ENCODE results near the gene UBXN2A. TPM values are rescaled to one million over a fixed set of nuclear protein-coding genes. Genes with fewer than 3 reads are reported as not detected.

Gene UBXN2A
- total RNA-seq, 1 donor from 2014 or later: 14.1 TPM

- ATAC-seq: no peak
- no peaks in the 10 kb centered on the region for H3K36me3 ChIP-seq
- no peak overlapping the region for H3K4me3 ChIP-seq
- DNase-seq: no peak
- H3K9me3 ChIP-seq: no peaks in the 10 kb centered on the region
- intact Hi-C loops (cut with DNase I): no loop called here
- H3K27ac ChIP-seq: no peak overlapping the region
- H3K4me1 ChIP-seq: peaks cover 45% of the 10 kb centered on the region
- H3K27me3 ChIP-seq (ENCODE audit: low read depth): no peaks in the 10 kb centered on the region
- no peak for TF ChIP-seq CTCF (IDR thresholded peaks at IDR 0.05)
These were observed 36.0 kb upstream of the UBXN2A start for GRCh38 chr2:23904215-23904614.

GRCh38 chr2:23904692-23905091, 35.6 kb upstream of the UBXN2A start:
- Histone ChIP-seq H3K4me1 (peaks cover 45% of the 10 kb centered on the region), H3K36me3 (no peaks in the 10 kb centered on the region), H3K27ac (no peak overlapping the region), H3K27me3 (ENCODE audit: low read depth) (no peaks in the 10 kb centered on the region), H3K9me3 (no peaks in the 10 kb centered on the region), H3K4me3 (no peak overlapping the region)
- DNase-seq (no peak), ATAC-seq (peak in 1 of 2 donors; percentile 48)
- no peak for TF ChIP-seq CTCF (IDR thresholded peaks at IDR 0.05)
- intact Hi-C loops (cut with DNase I): no loop called here

GRCh38 chr2:23905155-23905554, 35.1 kb upstream of the UBXN2A start:
- no peak for DNase-seq
- no peak for ATAC-seq
- Histone ChIP-seq H3K4me3 (no peak overlapping the region), H3K9me3 (no peaks in the 10 kb centered on the region), H3K27ac (no peak overlapping the region), H3K36me3 (no peaks in the 10 kb centered on the region), H3K4me1 (peaks cover 44% of the 10 kb centered on the region), H3K27me3 (ENCODE audit: low read depth) (no peaks in the 10 kb centered on the region)
- TF ChIP-seq CTCF (IDR thresholded peaks at IDR 0.05): no peak
- intact Hi-C loops (cut with DNase I): no loop called here

- no peaks in the 10 kb centered on the region for H3K27me3 ChIP-seq (ENCODE audit: low read depth)
- no peaks in the 10 kb centered on the region for H3K9me3 ChIP-seq
- intact Hi-C loops (cut with DNase I): no loop called here
- TF ChIP-seq CTCF (IDR thresholded peaks at IDR 0.05): no peak
- H3K4me3 ChIP-seq: no peak overlapping the region
- no peak overlapping the region for H3K27ac ChIP-seq
- H3K36me3 ChIP-seq: no peaks in the 10 kb centered on the region
- ATAC-seq (no peak), DNase-seq (no peak)
- peaks cover 17% of the 10 kb centered on the region for H3K4me1 ChIP-seq
These were observed 28.2 kb upstream of the UBXN2A start for GRCh38 chr2:23912054-23912453.

- Histone ChIP-seq H3K4me3 (no peak overlapping the region), H3K27me3 (ENCODE audit: low read depth) (no peaks in the 10 kb centered on the region), H3K27ac (no peak overlapping the region), H3K9me3 (no peaks in the 10 kb centered on the region), H3K36me3 (no peaks in the 10 kb centered on the region), H3K4me1 (peaks cover 17% of the 10 kb centered on the region)
- ATAC-seq: no peak
- intact Hi-C loops (cut with DNase I): no loop called here
- DNase-seq: no peak
- TF ChIP-seq CTCF (IDR thresholded peaks at IDR 0.05): no peak
These were observed 24.9 kb upstream of the UBXN2A start for GRCh38 chr2:23915327-23915726.
